HG03060 (cell line): ENCODE data around the gene TNP2.
A peak's percentile ranks its signal among the peaks of the same experiment; 100 is the strongest.

ENCODE experiments used
- ATAC-seq: cut with Tn5 transposase; IDR thresholded peaks from one replicate; pipeline ENCODE4 v1.9.1; 2021; ENCODE audit warnings: low read depth, moderate number of reproducible peaks; ENCODE audit not compliant: unreplicated experiment

The TNP2 gene

DNA sequence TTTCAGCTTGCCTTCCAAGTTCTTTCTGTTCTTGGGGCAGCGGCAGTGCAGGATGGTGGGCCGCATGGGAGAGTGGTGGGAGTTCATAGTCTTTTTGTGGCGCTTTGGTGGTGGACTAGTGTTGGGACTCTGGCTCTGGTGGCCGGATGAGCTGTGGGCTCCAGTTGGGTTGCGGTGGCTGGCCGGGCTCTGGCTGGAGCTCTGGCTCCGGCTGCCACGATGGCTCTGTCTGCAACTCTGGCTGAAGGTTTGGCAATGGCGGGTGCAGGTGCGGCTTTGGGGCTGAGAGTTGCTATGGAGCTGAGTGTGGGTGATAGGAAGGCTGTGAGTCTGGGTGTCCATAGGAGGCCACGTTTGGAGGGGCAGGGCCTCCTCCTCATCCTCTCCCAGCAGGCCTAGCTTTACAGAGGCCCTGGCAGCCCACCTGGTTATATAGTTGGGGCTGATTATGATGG is at the start of gene TNP2:
TSS of gene TNP2 (minus strand) at position 405 of the 455 bp plus-strand sequence. CDS start at position 342, 63 bp downstream.
- no peak for ATAC-seq

DNA sequence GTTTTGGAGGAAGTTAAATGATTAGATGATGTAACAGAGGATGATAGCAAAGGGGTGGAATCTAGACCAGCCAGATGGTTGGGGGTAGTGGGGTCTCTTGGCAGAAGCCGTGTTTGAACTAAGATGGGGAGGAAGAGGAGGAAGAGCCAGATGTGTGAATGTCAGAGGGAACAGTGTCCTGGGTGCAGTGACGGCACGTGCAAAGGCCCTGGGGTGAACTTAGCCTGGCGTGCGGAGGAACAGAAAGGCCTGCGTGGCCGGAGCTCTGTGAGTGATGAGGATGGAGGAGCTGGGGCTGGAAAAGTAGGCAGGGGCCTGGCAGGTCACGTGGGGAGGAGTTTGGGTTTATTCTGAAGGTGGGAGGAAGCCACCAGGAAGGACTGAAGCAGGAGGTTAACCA is 49.7 kb upstream of the TNP2 start:
- no peak for ATAC-seq

- no peak for ATAC-seq
Measured at GRCh38 chr16:11316331-11317015, 47.3 kb upstream of the TNP2 start.

GRCh38 chr16:11315510-11315909 is 46.4 kb upstream of the TNP2 start:
- no peak for ATAC-seq

- no peak for ATAC-seq
Measured at GRCh38 chr16:11314309-11314894, 45.3 kb upstream of the TNP2 start.

- no peak for ATAC-seq
Measured at GRCh38 chr16:11313493-11314308, 44.6 kb upstream of the TNP2 start.

DNA sequence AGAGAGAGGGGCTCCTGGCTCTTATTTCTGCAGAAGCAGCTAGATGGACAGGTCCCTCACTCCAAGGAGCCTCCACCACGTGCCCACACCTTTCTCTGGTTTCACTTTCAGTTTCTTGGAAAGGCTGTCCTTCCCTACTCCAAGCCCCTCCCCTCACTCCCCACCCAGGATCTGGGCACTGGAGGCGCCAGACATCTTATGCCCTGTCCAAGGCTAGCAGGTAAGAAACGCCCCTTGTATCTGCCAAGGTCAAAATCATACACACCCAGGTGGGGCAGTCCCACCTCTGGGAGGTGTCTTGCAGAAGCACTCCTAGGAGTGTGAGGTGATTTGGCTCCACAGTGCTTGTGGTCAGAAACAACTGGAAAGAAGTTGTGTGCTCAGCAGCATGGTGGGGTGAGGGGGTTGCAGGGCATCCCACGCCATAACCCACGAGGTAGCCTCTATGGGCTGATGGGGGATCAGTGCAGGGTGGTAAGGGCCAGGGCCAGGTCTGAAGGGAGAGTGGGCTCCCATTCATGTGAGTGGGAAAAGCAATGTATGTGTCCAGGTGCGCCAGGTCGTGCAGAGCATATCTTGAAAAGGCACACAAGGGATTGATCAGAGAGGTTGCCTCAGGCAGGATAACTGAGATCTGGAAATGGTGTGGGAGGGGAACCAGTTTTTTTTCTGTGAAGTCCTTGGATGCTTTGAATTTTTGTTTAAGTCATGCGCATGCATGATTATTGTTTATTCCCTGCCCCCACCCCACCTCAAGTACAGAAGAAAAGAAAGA is 43.8 kb upstream of the TNP2 start:
- no peak for ATAC-seq

GRCh38 chr16:11310997-11311561 is 42.0 kb upstream of the TNP2 start:
- peak; percentile 34 for ATAC-seq

- no peak for ATAC-seq
Measured at GRCh38 chr16:11310634-11310977, 41.5 kb upstream of the TNP2 start.

- ATAC-seq = peak; percentile 43
Measured at GRCh38 chr16:11309895-11310633, 40.9 kb upstream of the TNP2 start.

DNA sequence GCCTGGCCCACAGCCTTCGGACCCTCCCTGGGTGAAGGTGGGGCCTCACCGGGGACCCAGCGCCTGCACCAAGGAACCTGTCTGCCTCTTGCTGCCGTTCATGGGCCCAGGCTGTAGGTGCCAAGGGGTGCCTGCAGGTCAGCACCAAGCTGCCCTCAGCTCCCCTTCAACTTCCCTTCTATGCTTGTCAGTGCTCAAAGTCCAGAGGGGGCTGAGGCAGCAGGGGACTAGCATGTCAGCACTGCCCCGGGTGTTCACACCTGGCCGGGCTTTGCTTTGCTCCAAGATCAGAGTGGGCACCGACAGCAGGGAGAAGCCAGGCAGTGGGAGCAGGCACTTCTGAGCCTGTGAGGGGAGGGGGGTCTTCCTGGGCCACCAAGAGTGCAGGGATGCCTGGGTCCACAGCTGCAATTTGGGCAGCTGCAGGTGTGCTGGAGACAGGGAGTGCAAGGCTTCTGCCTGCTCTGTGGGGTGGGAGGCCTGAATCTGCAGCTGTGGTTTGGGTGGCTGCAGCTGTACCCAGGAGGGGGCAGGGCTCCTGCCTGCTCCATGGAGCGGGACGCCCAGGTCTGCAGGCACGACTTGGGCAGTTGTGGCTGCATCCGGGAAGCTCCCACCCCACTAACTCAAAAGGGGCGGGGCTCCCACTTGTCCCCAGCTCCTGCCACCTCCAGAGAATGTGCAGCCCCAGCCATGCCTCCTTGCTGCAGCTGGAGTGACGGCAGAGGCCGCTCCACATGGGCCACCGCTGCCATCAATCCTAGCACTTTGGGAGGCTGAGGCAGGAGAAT is 39.6 kb upstream of the TNP2 start:
- no peak for ATAC-seq

- ATAC-seq = no peak
Measured at GRCh38 chr16:11307639-11308492, 38.7 kb upstream of the TNP2 start.

DNA sequence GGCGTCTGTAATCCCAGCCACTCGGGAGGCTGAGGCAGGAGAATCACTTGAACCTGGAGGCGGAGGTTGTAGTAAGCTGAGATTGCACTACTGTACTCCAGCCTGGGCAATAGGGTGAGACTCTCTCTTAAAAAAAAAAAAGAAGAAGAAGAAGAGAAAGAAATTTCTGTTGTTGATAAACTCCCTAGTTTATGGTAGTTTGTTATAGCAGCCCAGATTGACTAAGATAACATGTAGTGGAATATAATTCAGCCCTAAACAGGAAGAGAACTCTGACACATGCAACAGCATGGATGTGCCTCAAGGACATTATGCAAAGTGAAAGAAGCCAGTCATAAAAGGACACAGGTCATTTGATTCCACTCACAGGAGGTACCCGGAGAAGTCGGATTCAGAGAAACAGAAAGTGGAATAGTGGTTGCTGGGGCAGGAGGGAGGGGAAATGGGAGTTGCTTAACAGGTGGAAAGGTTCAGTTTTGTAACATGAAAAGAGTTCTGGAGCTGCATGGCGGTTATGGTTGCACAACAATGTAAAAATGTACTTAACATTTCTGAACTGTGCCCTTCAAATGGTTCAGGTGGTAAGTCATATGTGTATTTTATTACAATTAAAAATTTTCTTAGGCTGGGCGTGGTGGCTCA is 38.0 kb upstream of the TNP2 start:
- no peak for ATAC-seq

DNA sequence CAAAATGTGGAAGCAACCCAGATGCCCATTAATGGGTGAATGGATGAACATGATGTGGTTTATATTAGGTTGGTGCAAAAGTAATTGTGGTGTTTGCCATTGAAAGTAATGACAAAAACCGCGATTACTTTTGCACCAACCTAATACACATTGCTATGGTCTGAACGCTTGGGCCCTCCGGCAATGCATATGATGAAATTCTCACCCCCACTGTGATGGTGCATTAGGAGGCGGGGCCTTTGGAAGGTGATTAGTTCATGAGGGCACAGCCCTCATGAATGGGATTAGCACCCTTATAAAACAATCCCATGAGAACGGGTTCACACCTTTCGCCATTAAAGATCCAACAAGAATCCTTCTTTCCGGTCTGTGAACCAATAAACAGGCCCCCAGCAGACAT is 37.3 kb upstream of the TNP2 start:
- no peak for ATAC-seq

GRCh38 chr16:11303405-11304138 is 34.4 kb upstream of the TNP2 start:
- no peak for ATAC-seq

GRCh38 chr16:11302977-11303376 is 33.9 kb upstream of the TNP2 start:
- no peak for ATAC-seq
